GM12892 (cell line): ENCODE results near the gene PLEKHG3.

Experiments
- DNase-seq: peaks from one replicate; pipeline ENCODE4 v3.0.0; 2011; ENCODE audit not compliant: insufficient read length
- FAIRE-seq: peaks from 2 replicates; lab custom pipeline; 2011; peaks lifted over from hg19 to GRCh38; lab: Jason Lieb, UNC
- POLR2A ChIP-seq: IDR thresholded peaks from 2 replicates; pipeline ENCODE4 v1.6.1; 2011; ENCODE audit warnings: low read depth, low read length, control low read depth
- POLR2AphosphoS5 ChIP-seq: IDR thresholded peaks from 2 replicates; pipeline ENCODE4 v1.6.1; 2011; ENCODE audit warnings: low read depth, low read length, control low read depth
- TAF1 ChIP-seq: IDR thresholded peaks from 2 replicates; pipeline ENCODE4 v1.6.1; 2011; ENCODE audit warnings: low read depth, mild to moderate bottlenecking, control low read depth, low read length, borderline replicate concordance

The PLEKHG3 gene

GRCh38 chr14:64758691-64759554 lies 54.7 kb downstream of the PLEKHG3 start:
- DNase-seq, result no peak
- FAIRE-seq, result no peak

GRCh38 chr14:64759555-64759938 lies 55.3 kb downstream of the PLEKHG3 start:
- TF ChIP-seq POLR2A (no peak), TAF1 (no peak), POLR2AphosphoS5 (no peak)
- FAIRE-seq (no peak), DNase-seq (no peak)

More at GRCh38 chr14:64758691-64759554, 54.7 kb downstream of the PLEKHG3 start:
- TF ChIP-seq POLR2AphosphoS5 (no peak), TAF1 (no peak), POLR2A (no peak)

GRCh38 chr14:64760146-64760755 lies 56.0 kb downstream of the PLEKHG3 start:
- DNase-seq (peak; percentile 71), FAIRE-seq (peak; percentile 30)
- TF ChIP-seq POLR2A (no peak), TAF1 (no peak), POLR2AphosphoS5 (no peak)

GRCh38 chr14:64760916-64761315 lies 56.7 kb downstream of the PLEKHG3 start:
- TF ChIP-seq POLR2A (no peak), TAF1 (no peak), POLR2AphosphoS5 (no peak)
- DNase-seq, result no peak
- FAIRE-seq, result no peak

- FAIRE-seq, result no peak
- no peak for TF ChIP-seq TAF1
- no peak for TF ChIP-seq POLR2AphosphoS5
- no peak for TF ChIP-seq POLR2A
- DNase-seq, result no peak
Observed at GRCh38 chr14:64761441-64762043, 57.3 kb downstream of the PLEKHG3 start.

GRCh38 chr14:64762044-64763034 lies 58.1 kb downstream of the PLEKHG3 start:
- TF ChIP-seq POLR2AphosphoS5, result no peak
- TF ChIP-seq POLR2A, result no peak
- TF ChIP-seq TAF1, result no peak
- DNase-seq, result no peak
- no peak for FAIRE-seq

GRCh38 chr14:64763085-64763782 lies 59.0 kb downstream of the PLEKHG3 start:
- DNase-seq (no peak), FAIRE-seq (peak; percentile 17)
- TF ChIP-seq POLR2AphosphoS5 (no peak), POLR2A (no peak), TAF1 (no peak)

- no peak for DNase-seq
- TF ChIP-seq TAF1 (no peak), POLR2AphosphoS5 (no peak), POLR2A (no peak)
- no peak for FAIRE-seq
Observed at GRCh38 chr14:64763801-64764621, 59.8 kb downstream of the PLEKHG3 start.
